Endothelial cell of umbilical vein (primary cell): ENCODE measurements around the gene CARD11. TPM values are rescaled to one million over a fixed set of nuclear protein-coding genes. Genes with fewer than 3 reads are reported as not detected.

Source experiments
- BruUV-seq: library from RNA; stranded (reverse); fragments of 400-500 nt; replicated peaks from 2 replicates; lab custom pipeline; 2021; lab: Mats Ljungman, UMichigan
- CTCF ChIA-PET: fragments of 300-600, 350-600 bp; sonication (Branson Sonifier 250); formaldehyde crosslinking; loops from one replicate; lab custom pipeline; 2021; ENCODE audit warnings: antibody characterized with exemption, inconsistent platforms; lab: Charles Lee
- POLR2A ChIA-PET: fragments of 300-600, 350-600 bp; sonication (Branson Sonifier 250); formaldehyde crosslinking; loops from one replicate; lab custom pipeline; 2021; ENCODE audit warnings: antibody characterized with exemption, inconsistent platforms; lab: Charles Lee
- DNase-seq: peaks from one replicate; pipeline ENCODE4 v3.0.0-alpha.2; 2011; ENCODE audit warnings: low read depth, low spot score
- FAIRE-seq: peaks from 2 replicates; lab custom pipeline; 2011; peaks lifted over from hg19 to GRCh38; lab: Jason Lieb, UNC
- H2AFZ ChIP-seq: 2 replicates; pipeline ENCODE4 v1.6.0; 2012; ENCODE audit warnings: low read depth, low read length, control low read depth, inconsistent platforms
- H3K27ac ChIP-seq: 2 replicates; pipeline ENCODE4 v1.5.1; 2011; ENCODE audit warnings: low read depth, mild to moderate bottlenecking, control low read depth, low read length, moderate library complexity; ENCODE audit not compliant: insufficient read depth
- H3K27me3 ChIP-seq, 2 experiments: 2 replicates each; pipeline versions ENCODE4 v1.6.0 to v1.6.1; 2011; ENCODE audit warnings: low read length in 2 of 2, mixed read lengths in 1 of 2; ENCODE audit not compliant: control insufficient read depth in 2 of 2, insufficient read depth in 2 of 2
- H3K36me3 ChIP-seq, 2 experiments: 2 replicates in 1 of 2; 3 replicates in 1 of 2; pipeline ENCODE4 v1.5.1; 2011; ENCODE audit warnings: low read length in 2 of 2, mild to moderate bottlenecking in 1 of 2, moderate library complexity in 1 of 2; ENCODE audit not compliant: control insufficient read depth in 2 of 2, insufficient read depth in 2 of 2; ENCODE audit errors: extremely low read depth in 1 of 2
- H3K4me1 ChIP-seq: 3 replicates; pipeline ENCODE4 v1.5.1; 2011; ENCODE audit warnings: mild to moderate bottlenecking, low read length; ENCODE audit not compliant: control insufficient read depth, insufficient read depth; ENCODE audit errors: extremely low read depth
- H3K4me2 ChIP-seq: 2 replicates; pipeline ENCODE4 v1.6.1; 2011; ENCODE audit warnings: low read length, control low read depth, mixed read lengths; ENCODE audit not compliant: insufficient read depth
- H3K4me3 ChIP-seq, 3 experiments: fragments of 200-600 bp in 1 of 3; sonication (generic), shearing (Covaris generic) in 1 of 3; replicated peaks in 1 of 3; 2 replicates each; pipeline ENCODE4 v1.5.1; 2011 to 2016; ENCODE audit warnings: control low read depth in 3 of 3, low read length in 3 of 3, mild to moderate bottlenecking in 2 of 3, inconsistent platforms in 1 of 3, low read depth in 1 of 3, moderate library complexity in 1 of 3; ENCODE audit not compliant: insufficient read depth in 1 of 3
- H3K79me2 ChIP-seq: 2 replicates; pipeline ENCODE4 v1.6.0; 2012; ENCODE audit warnings: low read length, inconsistent platforms; ENCODE audit not compliant: control insufficient read depth, insufficient read depth
- H3K9ac ChIP-seq: replicated peaks from 2 replicates; pipeline ENCODE3; 2011; ENCODE audit warnings: low read length, control low read depth; ENCODE audit not compliant: insufficient read depth; ENCODE audit errors: extremely low read depth
- H3K9me1 ChIP-seq: replicated peaks from 3 replicates; pipeline ENCODE4 v1.6.0; 2011; ENCODE audit warnings: mild to moderate bottlenecking, low read length; ENCODE audit not compliant: control insufficient read depth, insufficient read depth; ENCODE audit errors: extremely low read depth
- H3K9me3 ChIP-seq: replicated peaks from 2 replicates; pipeline ENCODE4 v1.5.1; 2012; ENCODE audit warnings: low read length, inconsistent platforms; ENCODE audit not compliant: control insufficient read depth, insufficient read depth
- H4K20me1 ChIP-seq: replicated peaks from 2 replicates; pipeline ENCODE3; 2011; ENCODE audit warnings: mild to moderate bottlenecking, low read length; ENCODE audit not compliant: control insufficient read depth, insufficient read depth; ENCODE audit errors: extremely low read depth
- CTCF ChIP-seq, 2 donors: IDR thresholded peaks; 1 replicate in 1 of 2; 2 replicates in 1 of 2; pipeline ENCODE4 v1.5.1; 2011; ENCODE audit warnings: low read length in 2 of 2, mild to moderate bottlenecking in 2 of 2, moderate library complexity in 2 of 2, control low read depth in 1 of 2, inconsistent platforms in 1 of 2, low read depth in 1 of 2; ENCODE audit not compliant: insufficient read depth in 1 of 2; ENCODE audit errors: extremely low read depth in 1 of 2
- EZH2 ChIP-seq: IDR thresholded peaks from 2 replicates; pipeline ENCODE4 v1.6.1; 2012; ENCODE audit warnings: borderline replicate concordance, low read depth, mild to moderate bottlenecking, moderate library complexity, low read length, inconsistent platforms; ENCODE audit not compliant: severe bottlenecking
- FOS ChIP-seq: IDR thresholded peaks from 2 replicates; pipeline ENCODE4 v1.6.1; 2011; ENCODE audit warnings: mild to moderate bottlenecking, low read length, moderate library complexity, borderline replicate concordance; ENCODE audit not compliant: insufficient read depth
- GATA2 ChIP-seq: IDR thresholded peaks from 2 replicates; pipeline ENCODE4 v1.7.0; 2011; ENCODE audit warnings: low read depth, mild to moderate bottlenecking, moderate library complexity, mixed read lengths, low read length; ENCODE audit not compliant: insufficient read length, insufficient read depth
- JUN ChIP-seq: IDR thresholded peaks from 2 replicates; pipeline ENCODE4 v1.6.1; 2011; ENCODE audit warnings: borderline replicate concordance, low read depth; ENCODE audit not compliant: insufficient read length, insufficient read depth
- MAX ChIP-seq: IDR thresholded peaks from 2 replicates; pipeline ENCODE4 v1.6.1; 2011; ENCODE audit not compliant: insufficient read depth, insufficient read length
- MYC ChIP-seq: IDR thresholded peaks from one replicate; pipeline ENCODE4 v1.6.1; 2011; ENCODE audit warnings: mild to moderate bottlenecking, low read depth, low read length
- POLR2A ChIP-seq: IDR thresholded peaks from 2 replicates; pipeline ENCODE4 v1.6.1; 2012; ENCODE audit warnings: low read depth, mild to moderate bottlenecking, control low read depth, low read length
- POLR2AphosphoS5 ChIP-seq: IDR thresholded peaks from 2 replicates; pipeline ENCODE4 v1.6.1; 2012; ENCODE audit warnings: low read depth, mild to moderate bottlenecking, control low read depth, low read length, moderate library complexity; ENCODE audit not compliant: insufficient read depth
- dilution Hi-C: fragments of 300-500 bp; cut with MboI; formaldehyde crosslinking; loops from one replicate; pipeline ENCODE4 v1.15.0; 2019; ENCODE audit warnings: low sequenced_read_pairs; ENCODE audit not compliant: extremely low pct_ligation_motif_present
- intact Hi-C: fragments of 100-400 bp; cut with micrococcal nuclease; formaldehyde crosslinking; loops from one replicate; pipeline ENCODE4 v1.10.0; 2022
- polyA plus RNA-seq, 4 experiments: library from polyadenylated mRNA; depleted of rRNA in 3 of 4; stranded (reverse) in 3 of 4; unstranded in 1 of 4; fragments of >200 nt; gene quantifications; 2 replicates each; pipeline versions ENCODE4 v1.2.1 to v1.2.3, GENCODE V29; 2011 to 2012; ENCODE audit warnings: missing spikeins in 1 of 4
- total RNA-seq: library from RNA; stranded (reverse); gene quantifications from 2 replicates; pipeline ENCODE4 v1.2.3, GENCODE V29; 2021

CARD11 gene
- total and polyA plus RNA-seq, 2 donors (not counting 3 experiments of a cell fraction or from before 2014, with no cell fraction given), result 20.4 to 41.8 TPM

- Histone ChIP-seq H3K79me2 (no peaks in the 10 kb centered on the region), H2AFZ (no peak overlapping the region), H3K4me3 (no peak overlapping the region), H4K20me1 (no peaks in the 10 kb centered on the region), H3K9me1 (no peaks in the 10 kb centered on the region), H3K27ac (no peak overlapping the region), H3K9me3 (no peaks in the 10 kb centered on the region), H3K36me3 (no peaks in the 10 kb centered on the region), H3K9ac (no peak overlapping the region), H3K4me2 (no peak overlapping the region), H3K27me3 (no peaks in the 10 kb centered on the region), H3K4me1 (no peaks in the 10 kb centered on the region)
- dilution Hi-C loops, result no loop called here
- ChIA-PET POLR2A (no interaction called here), CTCF (interaction anchor here (0.7 to 2.6 kb wide), 6 partner anchors 20 to 787 kb away, joined by 3 to 15 read pairs (median 9); no protein-coding TSS in a partner anchor)
- TF ChIP-seq CTCF (IDR thresholded peaks at IDR 0.05; ENCODE audit: extremely low read depth in 1 of 2, insufficient read depth in 1 of 2, low read depth in 1 of 2, low read length in 2 of 2), result no peak
- TF ChIP-seq MYC, result no peak
- no peak for TF ChIP-seq EZH2
- TF ChIP-seq POLR2AphosphoS5, result no peak
- TF ChIP-seq JUN, result no peak
- TF ChIP-seq FOS, result no peak
- TF ChIP-seq MAX, result no peak
- no peak for TF ChIP-seq GATA2
- TF ChIP-seq POLR2A, result no peak
- no TSS peak for BruUV-seq
- FAIRE-seq, result no peak
- intact Hi-C loops, result loop anchor here (2.0 to 5.0 kb wide), 2 partner anchors 16 to 416 kb away; partner anchors contain the start of gene SDK1
- DNase-seq, result no peak
Measured at GRCh38 chr7:2886391-2886790, 157.3 kb downstream of the CARD11 start.
